Activated T-cell treated with anti-CD3 and anti-CD28 coated beads, Interleukin-2, amount 50 U/mL, for 72 hours (primary cell): ENCODE measurements around the gene CCL20. TPM values are rescaled to one million over a fixed set of nuclear protein-coding genes. Genes with fewer than 3 reads are reported as not detected.

Experiments used
- ATAC-seq, 2 donors: fragments of 150-1000 bp; cut with Tn5 transposase; replicated peaks in 1 of 2; 2 replicates each; pipeline ENCODE4 v1.10.0; 2021; ENCODE audit warnings: moderate library complexity in 2 of 2, mild to moderate bottlenecking in 1 of 2
- DNase-seq, 2 donors: peaks; one replicate each; pipeline ENCODE4 v3.0.0; 2021 to 2022; ENCODE audit warnings: mixed read lengths in 1 of 2
- H3K27ac Mint-ChIP-seq: one replicate; pipeline ENCODE4 v1.8.0; 2022; ENCODE audit warnings: mild to moderate bottlenecking, moderate library complexity, mixed read lengths
- H3K27me3 Mint-ChIP-seq: one replicate; pipeline ENCODE4 v1.8.0; 2022; ENCODE audit warnings: low read depth, mixed read lengths
- H3K36me3 Mint-ChIP-seq, 2 donors: one replicate each; pipeline ENCODE4 v1.8.0; 2022; ENCODE audit warnings: mixed read lengths in 2 of 2, mild to moderate bottlenecking in 1 of 2; ENCODE audit not compliant: insufficient read depth in 2 of 2
- H3K4me1 Mint-ChIP-seq: one replicate; pipeline ENCODE4 v1.8.0; 2022; ENCODE audit warnings: low read depth, mixed read lengths
- H3K4me3 Mint-ChIP-seq, 2 donors: one replicate each; pipeline ENCODE4 v1.8.0; 2022; ENCODE audit warnings: mild to moderate bottlenecking in 2 of 2, mixed read lengths in 2 of 2, moderate library complexity in 2 of 2
- H3K9me3 Mint-ChIP-seq, 2 donors: one replicate each; pipeline ENCODE4 v1.8.0; 2022; ENCODE audit warnings: mixed read lengths in 2 of 2
- total RNA-seq, 2 donors: library from RNA; stranded (reverse); gene quantifications; one replicate each; pipeline ENCODE4 v1.2.3, GENCODE V29; 2022

The CCL20 gene, protein sequence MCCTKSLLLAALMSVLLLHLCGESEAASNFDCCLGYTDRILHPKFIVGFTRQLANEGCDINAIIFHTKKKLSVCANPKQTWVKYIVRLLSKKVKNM
- 10 to 100 TPM in 1 of 2 donors, 1 to 10 TPM in 1; 1.4 to 21.9 TPM for total RNA-seq

DNA sequence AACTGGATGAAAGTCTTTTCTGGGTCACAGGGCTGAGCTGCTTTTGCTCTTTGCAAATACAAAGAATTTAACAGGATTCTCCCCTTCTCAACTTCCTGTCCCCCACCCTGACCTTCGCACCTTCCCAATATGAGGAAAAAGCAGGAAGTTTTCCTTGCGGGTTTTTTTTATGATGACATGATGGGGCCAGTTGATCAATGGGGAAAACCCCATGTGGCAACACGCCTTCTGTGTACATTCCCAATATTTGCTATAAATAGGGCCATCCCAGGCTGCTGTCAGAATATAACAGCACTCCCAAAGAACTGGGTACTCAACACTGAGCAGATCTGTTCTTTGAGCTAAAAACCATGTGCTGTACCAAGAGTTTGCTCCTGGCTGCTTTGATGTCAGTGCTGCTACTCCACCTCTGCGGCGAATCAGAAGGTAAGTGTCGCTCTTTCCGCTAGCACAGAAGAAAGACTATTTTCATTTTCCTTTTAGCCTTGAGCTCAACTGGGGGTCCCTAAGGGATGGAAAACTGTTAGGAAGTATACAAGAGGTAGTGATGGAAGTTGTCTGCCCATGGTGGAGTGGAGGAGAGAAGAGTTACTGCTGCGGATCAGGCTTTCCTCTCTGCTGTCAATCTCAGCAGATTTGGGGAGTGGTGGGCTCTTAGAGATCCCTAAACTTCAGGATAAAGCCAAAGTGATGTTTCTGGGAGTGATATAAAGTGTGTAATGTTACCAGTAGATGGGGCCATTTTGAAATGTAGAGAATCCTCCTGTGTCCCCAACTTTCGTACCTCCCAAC is at the start of gene CCL20:
CCL20 (plus strand) TSS at position 281 of the 792 bp plus-strand sequence; CDS start at position 351, 70 bp downstream.
- H3K27me3 Mint-ChIP-seq, result peaks cover 13% of the 10 kb centered on the region
- no peaks in the 10 kb centered on the region for H3K9me3 Mint-ChIP-seq
- H3K27ac Mint-ChIP-seq, result peak within 1 kb of the TSS; percentile 88
- ATAC-seq (no peak), DNase-seq (no peak)
- peak within 1 kb of the TSS; percentile 38 to 88 for H3K4me3 Mint-ChIP-seq
- peaks cover 13% of the 10 kb centered on the region for H3K4me1 Mint-ChIP-seq
- H3K36me3 Mint-ChIP-seq, result no peaks in the 10 kb centered on the region

DNA sequence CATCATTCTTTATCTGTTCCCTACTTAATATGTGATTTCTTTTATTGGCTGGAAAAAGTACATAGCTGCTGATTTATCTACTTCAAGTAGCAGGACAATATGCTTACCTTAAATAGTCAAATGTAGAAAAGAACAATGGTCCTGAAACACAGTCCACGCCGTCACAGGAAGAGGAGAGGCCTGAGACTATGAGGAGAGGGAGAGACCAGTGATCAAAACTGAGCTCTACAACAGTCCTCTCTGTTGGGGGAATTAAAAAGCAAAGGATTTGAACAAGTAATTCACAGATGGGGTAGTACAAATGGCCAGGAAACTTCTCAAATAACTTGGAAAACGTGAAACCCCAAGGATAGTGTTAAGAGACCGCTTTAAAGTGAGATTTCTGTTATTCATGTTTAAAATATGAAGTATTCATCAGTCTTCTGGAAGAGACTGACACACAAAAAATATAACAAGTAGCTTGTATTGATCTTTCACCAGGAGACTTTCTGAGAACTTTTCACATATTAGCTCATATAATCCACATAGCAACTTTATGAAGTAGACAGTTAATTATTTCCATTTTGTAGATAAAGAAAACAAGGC is 47.8 kb upstream of the CCL20 start:
- DNase-seq (no peak), ATAC-seq (no peak)
- no peaks in the 10 kb centered on the region for H3K36me3 Mint-ChIP-seq
- no peaks in the 10 kb centered on the region for H3K9me3 Mint-ChIP-seq
- no peak overlapping the region for H3K27ac Mint-ChIP-seq
- H3K4me3 Mint-ChIP-seq, result no peak overlapping the region
- H3K27me3 Mint-ChIP-seq, result no peaks in the 10 kb centered on the region
- peaks cover 4% of the 10 kb centered on the region for H3K4me1 Mint-ChIP-seq

DNA sequence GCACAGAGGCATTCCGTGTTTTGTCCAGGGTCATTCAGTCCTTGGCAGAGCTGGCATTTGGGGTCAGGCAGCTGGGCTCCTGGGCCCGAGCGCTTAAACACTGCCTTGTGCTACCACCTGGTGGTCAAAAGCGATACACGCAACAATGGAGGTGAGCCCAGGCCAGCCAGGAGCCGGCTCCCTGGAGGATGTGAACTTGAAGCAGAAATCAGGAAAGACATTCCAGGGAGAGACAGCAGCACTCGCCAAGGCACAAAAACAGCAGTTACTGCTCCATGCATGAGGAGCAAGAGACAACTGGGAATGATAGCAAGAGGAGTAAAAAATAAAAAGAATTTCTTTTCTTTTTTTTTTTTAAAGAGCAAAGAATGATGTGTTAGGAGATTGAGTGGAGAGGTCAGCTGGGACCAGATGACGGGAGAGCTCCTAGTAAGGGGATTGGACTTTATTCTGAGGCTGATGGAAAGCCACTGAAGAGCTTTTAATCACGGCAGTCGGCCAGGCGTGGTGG is 47.2 kb upstream of the CCL20 start:
- ATAC-seq (peak; percentile 82 to 85), DNase-seq (peak; percentile 63 to 66)
- Mint-ChIP-seq H3K36me3 (no peaks in the 10 kb centered on the region), H3K4me1 (peaks cover 4% of the 10 kb centered on the region), H3K9me3 (no peaks in the 10 kb centered on the region), H3K4me3 (no peak overlapping the region), H3K27ac (no peak overlapping the region), H3K27me3 (no peaks in the 10 kb centered on the region)

DNA sequence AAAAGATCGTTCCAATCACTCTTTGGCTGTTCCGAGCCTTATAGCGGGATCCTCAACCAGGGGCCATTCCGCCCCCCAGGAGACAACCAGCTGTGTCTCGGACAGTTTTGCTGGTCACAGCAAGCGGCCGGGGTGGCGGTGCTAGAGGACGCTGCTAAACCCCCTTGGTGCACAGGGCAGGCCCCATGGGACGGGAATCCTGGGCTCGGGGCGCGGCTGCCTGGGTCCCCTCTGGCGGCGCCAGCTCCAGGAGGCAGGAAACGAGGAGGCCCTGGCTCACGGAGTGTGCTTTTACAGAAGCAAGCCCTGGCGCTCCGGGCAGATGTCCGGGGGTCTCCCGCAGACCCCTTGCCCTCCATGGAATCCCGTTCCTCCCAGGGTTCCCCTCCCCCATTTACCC is 45.8 kb upstream of the CCL20 start:
- Mint-ChIP-seq H3K9me3 (no peaks in the 10 kb centered on the region), H3K4me3 (no peak overlapping the region), H3K27ac (no peak overlapping the region), H3K27me3 (no peaks in the 10 kb centered on the region), H3K36me3 (no peaks in the 10 kb centered on the region), H3K4me1 (peaks cover 4% of the 10 kb centered on the region)
- no peak for ATAC-seq
- no peak for DNase-seq

DNA sequence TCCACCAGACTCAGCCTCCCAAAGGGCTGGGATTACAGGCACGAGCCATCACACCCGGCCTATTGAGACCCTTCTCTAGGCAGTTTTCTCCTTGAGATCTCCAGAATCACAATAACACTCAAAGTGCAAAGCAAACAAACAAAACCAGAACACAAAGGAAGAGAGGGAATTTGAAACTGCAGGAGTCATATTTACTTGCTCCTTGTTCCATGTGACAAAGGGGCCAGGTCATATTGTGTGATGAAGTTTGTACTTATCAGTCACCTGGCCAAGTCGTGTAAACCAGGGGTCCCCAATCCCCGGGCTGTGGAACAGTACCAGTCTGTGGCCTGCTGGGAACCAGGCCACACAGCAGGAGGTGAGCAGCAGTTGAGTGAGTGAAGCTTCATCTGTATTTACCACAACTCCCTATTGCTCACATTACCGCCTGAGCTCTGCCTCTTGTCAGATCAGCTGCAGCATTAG is 41.4 kb upstream of the CCL20 start:
- H3K36me3 Mint-ChIP-seq, result no peaks in the 10 kb centered on the region
- peaks cover 12% of the 10 kb centered on the region for H3K4me1 Mint-ChIP-seq
- DNase-seq (no peak), ATAC-seq (no peak)
- H3K9me3 Mint-ChIP-seq, result no peaks in the 10 kb centered on the region
- no peak overlapping the region for H3K4me3 Mint-ChIP-seq
- no peaks in the 10 kb centered on the region for H3K27me3 Mint-ChIP-seq
- no peak overlapping the region for H3K27ac Mint-ChIP-seq

DNA sequence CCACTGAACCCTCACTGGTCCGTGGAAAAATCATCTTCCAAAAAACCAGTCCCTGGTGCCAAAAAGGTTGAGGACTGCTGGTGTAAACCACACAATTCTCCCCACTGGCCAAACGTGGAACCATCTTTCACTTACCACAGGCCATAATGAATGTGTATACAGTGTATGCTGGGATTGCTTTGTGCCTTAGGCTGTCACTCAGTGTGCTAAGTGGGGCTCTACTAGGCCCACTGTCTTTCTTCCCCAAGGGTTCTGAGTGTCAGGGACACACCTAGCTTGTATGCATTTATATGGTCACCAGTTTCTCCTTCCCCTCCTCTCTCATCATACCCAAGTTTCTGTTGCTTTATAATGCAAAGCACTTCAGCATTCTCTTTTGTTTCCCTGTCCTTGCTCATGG is 40.7 kb upstream of the CCL20 start:
- H3K36me3 Mint-ChIP-seq, result no peaks in the 10 kb centered on the region
- H3K27ac Mint-ChIP-seq, result no peak overlapping the region
- no peak overlapping the region for H3K4me3 Mint-ChIP-seq
- peaks cover 12% of the 10 kb centered on the region for H3K4me1 Mint-ChIP-seq
- ATAC-seq, result no peak
- H3K27me3 Mint-ChIP-seq, result no peaks in the 10 kb centered on the region
- H3K9me3 Mint-ChIP-seq, result no peaks in the 10 kb centered on the region
- no peak for DNase-seq

DNA sequence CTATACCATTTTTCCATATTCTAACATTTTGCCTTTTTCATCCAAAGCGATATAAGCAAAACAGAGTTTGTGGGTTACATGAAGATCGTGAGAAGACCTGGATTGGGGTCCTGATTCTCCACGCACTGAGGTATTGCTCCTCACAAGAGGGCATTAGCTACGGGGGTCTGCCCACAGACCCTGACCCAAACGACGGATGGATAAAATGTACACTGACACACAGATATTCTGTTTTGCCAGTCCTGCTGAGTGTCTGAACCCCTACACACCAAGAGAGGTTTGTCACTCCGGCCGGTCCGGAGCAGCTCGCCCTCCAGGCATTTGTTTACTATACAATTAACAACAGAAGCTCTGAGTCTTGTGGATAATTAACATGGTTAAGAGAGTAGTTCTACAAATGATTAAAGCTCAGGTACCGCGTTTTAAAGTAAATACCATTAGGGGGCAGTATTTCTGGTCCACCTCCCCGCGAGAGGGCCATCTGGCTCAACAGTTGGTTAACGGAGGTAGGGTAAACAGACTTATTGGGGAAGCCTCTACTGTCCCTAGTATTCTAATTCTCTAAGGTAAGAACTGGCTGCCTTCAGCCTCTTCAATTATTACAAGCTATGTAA is 39.5 kb upstream of the CCL20 start:
- peaks cover 12% of the 10 kb centered on the region for H3K4me1 Mint-ChIP-seq
- DNase-seq (peak in 1 of 2 donors; percentile 15), ATAC-seq (peak in 1 of 2 donors; percentile 53)
- H3K27ac Mint-ChIP-seq, result peak overlapping the region; percentile 91
- H3K4me3 Mint-ChIP-seq, result peak overlapping the region in 1 of 2 donors; percentile 84
- H3K27me3 Mint-ChIP-seq, result no peaks in the 10 kb centered on the region
- H3K9me3 Mint-ChIP-seq, result no peaks in the 10 kb centered on the region
- no peaks in the 10 kb centered on the region for H3K36me3 Mint-ChIP-seq

DNA sequence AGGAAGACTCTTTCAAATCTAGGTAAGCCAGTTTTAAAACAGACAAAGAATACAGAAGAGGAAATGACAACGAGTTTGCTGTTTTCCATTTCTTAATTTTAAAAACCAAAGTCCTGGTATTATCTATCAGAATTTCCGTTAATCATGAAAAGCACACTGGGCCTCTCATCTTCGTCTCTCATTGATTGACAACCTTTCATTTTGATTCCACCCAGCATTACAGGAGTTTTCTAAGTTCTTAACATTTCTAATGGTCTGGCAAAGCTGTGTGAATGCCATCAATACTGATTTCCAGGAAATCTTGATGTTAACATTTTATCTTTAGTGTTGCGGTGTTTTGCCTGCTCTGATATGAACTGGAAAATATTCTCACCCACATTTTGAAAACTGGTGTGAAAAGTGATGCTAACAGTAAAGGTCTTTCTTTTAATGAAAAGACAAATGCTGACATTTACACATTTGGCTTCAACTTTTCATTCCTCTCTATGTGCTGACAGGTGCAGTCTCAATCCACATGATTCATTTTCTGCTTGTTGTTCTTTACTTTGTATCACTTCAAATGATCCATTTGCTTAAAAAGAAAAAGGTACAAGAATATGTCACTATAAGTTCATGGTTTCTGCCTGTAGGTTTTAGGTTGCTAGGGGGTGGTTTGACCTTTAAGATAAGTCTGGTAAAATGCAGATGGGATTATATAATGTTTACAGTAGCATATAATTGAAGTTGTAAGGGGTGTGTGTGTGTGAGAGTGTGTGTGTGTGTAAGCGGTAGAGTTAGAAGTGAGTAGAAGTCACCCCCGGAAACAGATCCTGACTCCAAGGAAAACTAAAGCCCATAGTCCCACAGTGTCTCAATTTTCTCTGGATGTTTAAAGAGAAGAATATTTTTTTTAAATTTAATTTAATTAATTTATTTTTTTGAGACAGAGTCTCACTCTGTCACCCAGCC is 38.5 kb upstream of the CCL20 start:
- peak overlapping the region; percentile 3 to 84 for H3K4me3 Mint-ChIP-seq
- DNase-seq (no peak), ATAC-seq (peak; percentile 31 to 61)
- H3K36me3 Mint-ChIP-seq, result no peaks in the 10 kb centered on the region
- no peaks in the 10 kb centered on the region for H3K27me3 Mint-ChIP-seq
- H3K27ac Mint-ChIP-seq, result peak overlapping the region; percentile 91
- H3K4me1 Mint-ChIP-seq, result peaks cover 12% of the 10 kb centered on the region
- H3K9me3 Mint-ChIP-seq, result no peaks in the 10 kb centered on the region

DNA sequence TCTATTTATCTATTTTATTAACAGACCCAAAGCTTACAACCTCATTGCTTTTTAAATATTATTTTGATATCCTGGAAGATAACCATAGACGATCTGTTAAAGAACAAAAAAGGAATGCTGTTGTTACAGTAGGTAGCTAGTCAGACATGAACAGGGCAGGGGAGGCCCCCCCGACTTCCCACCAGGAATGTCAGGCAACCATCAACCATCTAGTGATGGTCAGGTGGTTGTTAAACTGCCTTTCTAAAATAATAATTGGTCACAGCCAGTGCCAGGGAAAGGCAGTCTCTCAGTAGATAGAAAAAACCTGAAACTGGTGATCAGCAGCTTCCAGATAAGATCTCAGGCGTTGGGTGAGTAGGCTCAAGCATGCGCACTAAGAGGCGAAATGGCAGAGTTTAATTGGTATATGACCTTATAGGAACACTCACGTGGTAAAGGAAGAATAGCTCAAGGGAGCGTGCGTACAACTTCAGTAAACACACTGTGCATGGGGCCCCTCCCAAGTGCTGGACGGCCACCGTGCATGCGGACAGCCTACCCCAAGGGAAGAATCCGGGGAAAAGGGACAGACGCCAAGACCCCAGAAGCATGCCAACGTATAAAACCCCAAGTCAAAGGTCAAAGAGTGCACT is 32.5 kb upstream of the CCL20 start:
- H3K4me1 Mint-ChIP-seq, result peaks cover 14% of the 10 kb centered on the region
- peaks cover 11% of the 10 kb centered on the region for H3K27me3 Mint-ChIP-seq
- H3K36me3 Mint-ChIP-seq, result no peaks in the 10 kb centered on the region
- ATAC-seq, result no peak
- H3K4me3 Mint-ChIP-seq, result no peak overlapping the region
- H3K27ac Mint-ChIP-seq, result no peak overlapping the region
- no peak for DNase-seq
- peaks cover 0 to 1% of the 10 kb centered on the region in 2 donors for H3K9me3 Mint-ChIP-seq

DNA sequence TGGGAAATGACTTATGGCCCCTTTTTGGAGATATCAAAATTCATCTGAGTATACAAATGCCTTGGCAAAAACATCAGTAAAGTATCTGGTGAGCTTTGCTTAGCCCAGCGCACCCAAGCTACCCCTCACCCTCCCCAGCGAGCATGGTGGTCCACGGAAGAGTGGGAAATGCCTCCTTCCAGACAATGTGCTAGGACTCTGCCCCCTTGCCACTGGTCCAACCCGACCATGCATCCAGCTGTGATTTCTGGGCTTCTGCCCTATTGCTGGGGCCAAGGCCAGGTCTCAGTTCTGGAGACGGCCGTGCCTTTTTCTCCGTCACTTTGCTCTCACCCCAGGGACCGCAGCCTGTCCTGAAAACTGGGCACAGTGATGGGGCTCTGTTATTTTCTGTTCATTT is 31.8 kb upstream of the CCL20 start:
- DNase-seq (no peak), ATAC-seq (no peak)
- Mint-ChIP-seq H3K4me3 (no peak overlapping the region), H3K9me3 (peaks cover 0 to 1% of the 10 kb centered on the region in 2 donors), H3K27ac (no peak overlapping the region), H3K36me3 (no peaks in the 10 kb centered on the region), H3K4me1 (peaks cover 14% of the 10 kb centered on the region), H3K27me3 (peaks cover 16% of the 10 kb centered on the region)

DNA sequence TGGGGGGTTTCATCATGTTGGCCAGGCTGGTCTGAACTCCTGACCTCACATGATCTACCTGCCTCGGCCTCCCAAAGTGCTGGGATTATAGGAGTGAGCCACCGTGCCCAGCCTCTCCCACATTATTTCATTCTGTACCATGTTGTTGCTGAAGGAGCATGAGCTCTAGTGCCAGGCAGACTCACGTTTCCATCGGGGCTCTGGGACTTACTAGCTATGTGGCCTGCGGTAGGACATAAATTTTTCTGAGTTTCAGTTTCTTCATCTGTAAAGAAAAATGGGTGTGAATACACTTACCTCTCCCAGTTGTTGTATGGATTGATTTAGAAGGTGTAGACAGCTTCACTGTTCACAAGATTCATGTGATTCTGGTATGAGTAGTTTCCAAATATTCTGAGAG is 30.8 kb upstream of the CCL20 start:
- peaks cover 16% of the 10 kb centered on the region for H3K27me3 Mint-ChIP-seq
- peak overlapping the region; percentile 83 for H3K27ac Mint-ChIP-seq
- DNase-seq (no peak), ATAC-seq (peak; percentile 11 to 38)
- peaks cover 14% of the 10 kb centered on the region for H3K4me1 Mint-ChIP-seq
- H3K9me3 Mint-ChIP-seq, result peaks cover 0 to 1% of the 10 kb centered on the region in 2 donors
- peak overlapping the region in 1 of 2 donors; percentile 87 for H3K4me3 Mint-ChIP-seq
- H3K36me3 Mint-ChIP-seq, result no peaks in the 10 kb centered on the region
